ENCODE measurements around the gene TASP1. TPM values are rescaled to one million over a fixed set of nuclear protein-coding genes. Genes with fewer than 3 reads are reported as not detected.

The TASP1 gene
- total RNA-seq, 6 experiments from 2014 or later, result 5.2 to 6.4 (median 6.0) TPM

DNA sequence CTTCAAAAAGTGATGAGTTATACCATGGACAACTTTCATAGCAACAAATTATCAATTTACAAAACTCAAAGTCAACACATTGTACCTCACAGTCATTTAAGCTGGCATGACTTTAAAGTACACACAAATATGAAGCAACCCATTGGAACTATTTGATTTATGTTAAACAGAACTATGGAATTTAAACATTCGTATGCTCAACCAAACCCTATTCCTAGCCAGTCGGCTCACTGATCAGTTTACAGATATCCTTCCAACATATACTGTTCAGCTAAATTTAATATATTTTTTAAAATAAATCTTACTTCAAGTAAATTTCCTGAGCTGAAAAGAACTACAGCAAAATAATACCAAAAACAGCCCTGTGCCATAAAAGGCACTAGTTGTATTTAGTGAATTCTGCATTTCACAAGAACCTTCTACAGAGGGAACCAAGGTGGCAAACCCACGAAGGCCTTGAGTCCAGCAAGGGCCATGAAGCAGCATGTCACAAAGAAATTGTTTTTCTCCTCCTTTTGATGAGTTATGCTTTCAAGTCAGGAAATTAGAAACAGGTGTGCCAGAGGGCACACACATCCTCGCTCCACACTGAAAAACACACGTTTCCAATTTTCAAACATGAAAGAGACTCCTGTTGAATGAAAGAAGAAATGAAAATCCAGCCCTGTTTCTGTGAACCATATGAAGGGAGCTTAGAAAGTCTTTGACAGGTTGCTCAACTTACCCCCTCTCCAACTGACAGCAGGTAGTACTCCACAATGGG, 122.8 kb downstream of the TASP1 start:
- peak overlapping the region; percentile 62 for H3K27ac Mint-ChIP-seq
- H3K4me3 Mint-ChIP-seq, result no peak overlapping the region
- 0 out of 2 replicates have a peak, but pooled peaks cover 3% of the 10 kb centered on the region for H3K9me3 Mint-ChIP-seq
- H3K4me1 Mint-ChIP-seq (ENCODE audit: low read depth), result peaks cover 20% of the 10 kb centered on the region
- no peak for DNase-seq
- TF ChIP-seq, protein P1, sequence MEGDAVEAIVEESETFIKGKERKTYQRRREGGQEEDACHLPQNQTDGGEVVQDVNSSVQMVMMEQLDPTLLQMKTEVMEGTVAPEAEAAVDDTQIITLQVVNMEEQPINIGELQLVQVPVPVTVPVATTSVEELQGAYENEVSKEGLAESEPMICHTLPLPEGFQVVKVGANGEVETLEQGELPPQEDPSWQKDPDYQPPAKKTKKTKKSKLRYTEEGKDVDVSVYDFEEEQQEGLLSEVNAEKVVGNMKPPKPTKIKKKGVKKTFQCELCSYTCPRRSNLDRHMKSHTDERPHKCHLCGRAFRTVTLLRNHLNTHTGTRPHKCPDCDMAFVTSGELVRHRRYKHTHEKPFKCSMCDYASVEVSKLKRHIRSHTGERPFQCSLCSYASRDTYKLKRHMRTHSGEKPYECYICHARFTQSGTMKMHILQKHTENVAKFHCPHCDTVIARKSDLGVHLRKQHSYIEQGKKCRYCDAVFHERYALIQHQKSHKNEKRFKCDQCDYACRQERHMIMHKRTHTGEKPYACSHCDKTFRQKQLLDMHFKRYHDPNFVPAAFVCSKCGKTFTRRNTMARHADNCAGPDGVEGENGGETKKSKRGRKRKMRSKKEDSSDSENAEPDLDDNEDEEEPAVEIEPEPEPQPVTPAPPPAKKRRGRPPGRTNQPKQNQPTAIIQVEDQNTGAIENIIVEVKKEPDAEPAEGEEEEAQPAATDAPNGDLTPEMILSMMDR (IDR thresholded peaks at IDR 0.05), result no peak
- no peaks in the 10 kb centered on the region for H3K27me3 Mint-ChIP-seq (ENCODE audit: insufficient read depth)
- H3K36me3 Mint-ChIP-seq (ENCODE audit: low read depth), result peaks cover 19% of the 10 kb centered on the region

- Mint-ChIP-seq H3K27ac (no peak overlapping the region), H3K4me1 (ENCODE audit: low read depth) (peaks cover 20% of the 10 kb centered on the region), H3K36me3 (ENCODE audit: low read depth) (peaks cover 18% of the 10 kb centered on the region), H3K4me3 (no peak overlapping the region), H3K27me3 (ENCODE audit: insufficient read depth) (no peaks in the 10 kb centered on the region), H3K9me3 (0 out of 2 replicates have a peak, but pooled peaks cover 3% of the 10 kb centered on the region)
- no peak for DNase-seq
- TF ChIP-seq, protein P1 (IDR thresholded peaks at IDR 0.05), result no peak
Measured at GRCh38 chr20:13515291-13515690, 123.4 kb downstream of the TASP1 start.

DNA sequence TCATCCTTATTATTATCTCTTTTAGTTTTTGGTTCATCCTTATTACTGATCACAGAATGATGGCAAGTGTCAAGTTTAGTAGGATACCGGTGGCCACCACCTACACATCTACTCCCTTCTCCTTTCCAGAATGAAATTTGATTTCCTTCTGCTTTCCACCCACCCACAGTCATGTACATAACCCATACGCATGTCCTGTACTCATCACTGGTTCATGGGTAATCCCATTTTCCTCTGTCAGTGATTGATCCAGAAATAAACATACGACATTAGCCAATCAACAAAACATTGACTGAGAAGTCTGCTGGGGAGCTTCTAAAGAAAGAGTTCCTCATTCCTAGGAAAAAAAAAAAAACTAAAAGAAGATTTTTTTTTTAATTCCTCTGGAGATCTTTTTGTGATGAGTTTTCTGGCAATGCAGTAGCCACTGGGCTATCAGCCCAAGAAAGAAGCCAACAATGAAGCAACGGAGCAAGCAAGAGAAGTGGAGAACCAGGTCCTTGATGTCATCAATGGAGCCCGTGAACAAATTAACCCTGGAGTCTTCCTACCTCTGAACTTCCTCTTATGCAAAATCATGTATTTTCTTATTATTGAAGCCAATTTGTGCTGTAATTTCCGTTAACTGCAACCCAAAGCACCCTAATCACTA, 127.8 kb downstream of the TASP1 start:
- Mint-ChIP-seq H3K27me3 (ENCODE audit: insufficient read depth) (no peaks in the 10 kb centered on the region), H3K4me3 (no peak overlapping the region), H3K9me3 (peaks cover 3% of the 10 kb centered on the region; the same call in 1 of the 2 replicates), H3K27ac (no peak overlapping the region), H3K36me3 (ENCODE audit: low read depth) (peaks cover 23% of the 10 kb centered on the region), H3K4me1 (ENCODE audit: low read depth) (peaks cover 13% of the 10 kb centered on the region)
- DNase-seq, result no peak
- TF ChIP-seq, protein P1 (IDR thresholded peaks at IDR 0.05), result no peak

DNA sequence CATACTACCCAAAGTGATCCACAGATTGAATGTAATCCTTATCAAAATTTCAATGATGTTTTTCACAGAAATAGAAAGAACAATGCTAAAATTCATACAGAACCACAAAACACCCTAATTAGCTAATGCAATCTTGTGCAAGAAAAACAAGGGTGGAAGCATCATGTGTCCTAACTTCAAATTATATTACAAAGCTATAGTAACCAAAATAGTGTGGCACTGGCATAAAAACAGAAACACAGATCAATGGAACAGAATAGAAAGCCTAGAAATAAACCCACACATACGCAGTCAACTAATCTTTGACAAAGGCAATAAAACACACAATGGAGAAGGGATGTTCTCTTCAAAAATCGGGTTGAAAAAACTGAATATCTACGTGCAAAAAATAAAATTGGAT, 131.1 kb downstream of the TASP1 start:
- Mint-ChIP-seq H3K27ac (no peak overlapping the region), H3K27me3 (ENCODE audit: insufficient read depth) (no peaks in the 10 kb centered on the region), H3K4me3 (no peak overlapping the region), H3K36me3 (ENCODE audit: low read depth) (peaks cover 16% of the 10 kb centered on the region), H3K9me3 (peaks cover 3% of the 10 kb centered on the region; the same call in 1 of the 2 replicates), H3K4me1 (ENCODE audit: low read depth) (no peaks in the 10 kb centered on the region)
- DNase-seq, result no peak
- TF ChIP-seq, protein P1 (IDR thresholded peaks at IDR 0.05), result no peak

GRCh38 chr20:13501500-13501899, 137.2 kb downstream of the TASP1 start:
- Mint-ChIP-seq H3K27me3 (ENCODE audit: insufficient read depth) (no peaks in the 10 kb centered on the region; the same call in 1 of the 2 replicates), H3K36me3 (ENCODE audit: low read depth) (peaks cover 45% of the 10 kb centered on the region), H3K4me3 (no peak overlapping the region), H3K9me3 (peaks cover 27% of the 10 kb centered on the region), H3K4me1 (ENCODE audit: low read depth) (no peaks in the 10 kb centered on the region), H3K27ac (no peak overlapping the region)
- TF ChIP-seq, protein P1 (IDR thresholded peaks at IDR 0.05), result no peak
- no peak for DNase-seq
